GM20000 (cell line): ENCODE measurements around the gene ECSIT.
"Not testable (repeated sequence)": the region's sequence is repeated elsewhere in the genome, so short reads cannot be mapped to it uniquely, and the experiment has no call there.

Source experiments
- DNase-seq: peaks from one replicate; pipeline ENCODE4 v3.0.0; 2012; ENCODE audit warnings: low spot score
- TF ChIP-seq, protein P1 (sequence below): IDR thresholded peaks from 2 replicates; pipeline ENCODE4 v1.5.1; 2012; ENCODE audit warnings: mild to moderate bottlenecking, control low read depth; ENCODE audit errors: extremely low read depth, missing control alignments

ECSIT gene

GRCh38 chr19:11566164-11566563, 37.2 kb upstream of the ECSIT start:
- no peak for DNase-seq
- TF ChIP-seq, protein P1, sequence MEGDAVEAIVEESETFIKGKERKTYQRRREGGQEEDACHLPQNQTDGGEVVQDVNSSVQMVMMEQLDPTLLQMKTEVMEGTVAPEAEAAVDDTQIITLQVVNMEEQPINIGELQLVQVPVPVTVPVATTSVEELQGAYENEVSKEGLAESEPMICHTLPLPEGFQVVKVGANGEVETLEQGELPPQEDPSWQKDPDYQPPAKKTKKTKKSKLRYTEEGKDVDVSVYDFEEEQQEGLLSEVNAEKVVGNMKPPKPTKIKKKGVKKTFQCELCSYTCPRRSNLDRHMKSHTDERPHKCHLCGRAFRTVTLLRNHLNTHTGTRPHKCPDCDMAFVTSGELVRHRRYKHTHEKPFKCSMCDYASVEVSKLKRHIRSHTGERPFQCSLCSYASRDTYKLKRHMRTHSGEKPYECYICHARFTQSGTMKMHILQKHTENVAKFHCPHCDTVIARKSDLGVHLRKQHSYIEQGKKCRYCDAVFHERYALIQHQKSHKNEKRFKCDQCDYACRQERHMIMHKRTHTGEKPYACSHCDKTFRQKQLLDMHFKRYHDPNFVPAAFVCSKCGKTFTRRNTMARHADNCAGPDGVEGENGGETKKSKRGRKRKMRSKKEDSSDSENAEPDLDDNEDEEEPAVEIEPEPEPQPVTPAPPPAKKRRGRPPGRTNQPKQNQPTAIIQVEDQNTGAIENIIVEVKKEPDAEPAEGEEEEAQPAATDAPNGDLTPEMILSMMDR: no peak

DNA sequence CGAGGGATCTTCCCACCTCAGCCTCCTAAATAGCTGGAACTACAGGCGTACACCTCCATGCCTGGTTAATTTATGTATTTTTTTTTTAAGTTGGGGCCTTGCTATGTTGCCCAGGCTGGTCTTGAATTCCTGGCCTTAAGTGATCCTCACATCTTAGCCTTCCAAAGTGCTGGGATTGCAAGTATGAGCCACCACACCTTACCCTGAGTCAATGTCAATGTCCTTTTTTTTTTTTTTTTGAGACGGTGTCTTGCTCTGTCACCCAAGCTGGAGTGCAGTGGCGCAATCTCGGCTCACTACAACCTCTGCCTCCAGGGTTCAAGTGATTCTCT, 36.7 kb upstream of the ECSIT start:
- DNase-seq: not testable (repeated sequence)

DNA sequence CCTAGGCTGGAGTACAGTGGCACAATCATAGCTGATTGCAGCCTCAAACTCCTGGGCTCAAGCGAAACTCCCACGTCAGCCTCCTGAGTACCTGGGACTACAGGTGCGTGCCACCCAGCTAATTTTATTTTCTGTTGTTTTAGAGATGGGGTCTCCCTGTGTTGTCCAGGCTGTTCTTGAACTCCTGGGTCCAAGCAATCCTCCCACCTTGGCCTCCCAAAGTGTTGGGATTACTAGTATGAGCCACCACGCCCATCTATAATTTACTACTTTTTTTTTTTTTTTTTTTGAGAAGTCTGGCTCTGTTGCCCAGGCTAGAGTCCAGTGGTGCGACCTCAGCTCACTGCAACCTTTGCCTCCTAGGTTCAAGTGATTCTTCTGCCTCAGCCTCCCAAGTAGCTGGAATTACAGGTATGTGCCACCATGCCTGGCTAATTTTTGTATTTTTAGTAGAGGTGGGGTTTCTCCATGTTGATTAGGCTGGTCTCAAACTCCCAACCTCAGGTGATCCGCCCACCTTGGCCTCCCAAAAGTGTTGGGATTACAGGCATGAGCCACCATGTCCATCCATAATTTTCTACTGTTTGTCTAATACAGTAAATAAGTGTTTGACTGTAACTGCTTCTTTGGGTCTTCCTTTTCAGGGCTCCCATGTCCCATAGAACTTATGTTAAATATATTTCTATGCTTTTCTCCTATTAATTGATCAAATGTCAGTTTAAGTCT, 35.3 kb upstream of the ECSIT start:
- not testable (repeated sequence) for DNase-seq

DNA sequence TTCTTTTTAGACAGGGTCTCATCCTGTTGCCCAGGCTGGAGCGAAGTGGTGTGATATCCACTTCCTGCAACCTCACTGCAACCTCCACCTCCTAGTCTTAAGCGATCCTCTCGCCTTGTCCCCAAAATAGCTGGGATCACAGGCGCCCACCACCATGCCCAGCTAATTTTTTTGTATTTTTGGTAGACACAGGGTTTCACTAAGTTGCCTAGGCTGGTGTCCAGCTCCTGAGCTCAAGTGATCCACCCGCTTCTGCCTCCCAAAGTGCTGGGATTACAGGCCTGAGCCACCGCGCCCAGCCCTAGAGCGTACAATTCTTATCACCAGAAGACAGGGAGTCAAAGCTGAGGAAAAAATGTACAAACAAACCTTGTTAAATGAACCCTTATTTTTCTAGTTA, 34.6 kb upstream of the ECSIT start:
- no peak for DNase-seq
- TF ChIP-seq, protein P1: no peak

DNA sequence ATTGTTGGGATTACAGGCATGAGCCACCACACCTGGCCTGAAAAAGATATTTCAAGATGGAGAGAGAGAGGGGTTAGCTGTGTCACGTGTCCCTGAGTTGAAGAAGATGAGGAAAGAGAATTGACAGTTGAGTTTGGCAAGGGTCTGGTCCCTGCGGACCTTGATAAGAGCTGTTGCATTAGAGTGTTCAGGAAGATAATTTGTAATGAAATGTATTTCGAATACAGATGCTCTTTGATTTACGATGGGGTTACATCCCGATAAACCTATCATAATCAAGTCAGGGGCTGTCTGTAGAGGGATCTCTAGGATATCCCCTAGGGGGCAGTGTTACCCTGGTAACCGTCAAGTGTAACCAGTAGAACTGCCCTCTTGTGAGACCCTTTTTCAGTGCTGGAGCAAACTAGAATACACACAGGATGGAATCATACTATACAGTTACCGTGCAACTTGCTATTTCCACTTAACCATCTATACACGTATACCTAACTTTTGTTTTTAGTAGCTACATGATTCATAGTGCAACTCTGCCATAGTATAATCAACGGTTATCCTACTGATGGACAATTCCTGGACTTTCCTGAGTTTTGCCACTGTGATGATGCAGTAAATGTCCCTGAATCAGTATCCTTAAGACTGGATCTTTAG, 31.6 kb upstream of the ECSIT start:
- TF ChIP-seq, protein P1: no peak
- DNase-seq: peak; percentile 67

DNA sequence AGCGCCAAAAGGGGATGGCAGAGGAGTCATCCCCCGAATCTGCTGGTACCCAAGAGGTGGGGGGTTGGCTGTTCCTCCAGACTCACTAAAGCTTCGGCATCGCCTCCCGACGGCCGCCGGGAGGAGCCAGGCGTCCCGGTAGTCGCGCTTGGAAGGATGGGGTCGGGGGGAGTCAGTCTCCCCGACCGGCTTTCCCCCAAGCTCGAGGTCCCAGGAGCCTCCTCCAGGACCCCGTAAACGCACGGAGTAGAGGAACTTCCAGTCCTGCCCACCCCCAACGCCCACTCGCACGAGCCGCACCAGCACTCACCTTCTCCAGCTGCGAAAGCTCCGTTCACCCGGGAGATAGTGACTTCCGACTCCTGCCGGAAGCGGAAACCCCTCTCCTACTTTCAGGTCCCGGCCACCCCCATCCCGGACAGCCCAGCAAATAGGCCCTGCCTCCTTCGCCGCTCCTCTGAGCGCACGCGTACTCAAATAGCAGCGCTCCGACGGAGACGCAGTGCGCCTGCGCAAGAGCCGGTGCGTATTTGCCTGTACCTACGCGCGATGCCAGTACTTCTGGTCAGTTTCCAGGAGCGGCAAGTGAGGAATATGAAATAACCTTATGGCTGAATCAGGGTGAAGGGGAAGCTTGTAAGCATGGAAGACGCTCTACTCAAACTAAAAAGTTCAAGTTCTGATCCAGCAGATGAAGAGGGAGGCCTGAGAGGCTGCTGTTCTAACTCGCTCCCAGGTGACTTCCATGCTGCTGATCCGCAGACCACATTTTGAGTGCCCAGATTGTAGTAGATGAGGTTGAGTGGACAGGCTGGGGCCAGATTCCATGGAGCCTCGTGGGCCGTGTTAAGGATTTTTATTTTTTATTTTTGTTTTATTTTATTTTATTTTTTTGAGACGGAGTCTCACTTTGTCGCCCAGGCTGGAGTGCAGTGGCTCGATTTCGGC, 30.2 kb upstream of the ECSIT start, which contains the start of gene ELOF1:
TSS of gene ELOF1 (minus strand) at position 350 of the 948 bp plus-strand sequence. CDS start 4,883 bp downstream, outside the sequence.
- peak; percentile 96 for DNase-seq
- TF ChIP-seq, protein P1: peak; percentile 25

DNA sequence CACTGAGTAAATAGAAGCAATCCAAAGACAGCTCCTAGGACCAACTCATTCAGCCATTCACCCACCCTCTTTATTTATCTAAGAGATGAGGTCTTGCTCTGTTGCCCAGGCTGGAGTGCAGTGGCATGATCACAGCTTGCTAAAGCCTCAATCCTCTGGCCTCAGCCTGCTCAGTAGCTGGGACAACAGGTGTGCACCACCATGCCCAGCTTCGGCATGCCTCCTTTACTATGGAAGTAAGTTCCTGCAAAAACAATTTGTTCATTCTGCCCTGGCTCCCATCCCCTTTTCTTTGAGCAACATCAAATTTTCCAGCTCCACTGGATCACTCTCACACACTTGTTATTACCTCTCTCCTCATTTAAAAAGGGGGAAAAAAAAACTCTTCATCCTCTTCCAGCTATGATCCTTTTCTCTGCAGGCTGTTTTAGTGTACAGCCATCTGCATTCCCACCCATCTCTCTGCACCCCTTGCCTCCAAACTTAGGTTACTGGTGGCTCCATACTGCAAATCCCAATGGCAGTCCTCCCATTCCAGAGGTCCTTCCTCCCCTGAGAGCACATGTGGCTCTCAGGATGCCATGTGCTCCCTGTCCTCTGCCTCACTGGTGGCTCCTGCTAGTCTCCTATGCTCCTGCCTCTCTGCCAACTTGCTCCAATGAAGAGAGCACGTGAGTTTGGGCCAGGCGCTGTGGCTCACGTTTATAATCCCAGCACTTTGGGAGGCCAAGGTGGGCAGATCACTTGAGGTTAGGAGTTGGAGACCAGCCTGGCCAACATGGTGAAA, 27.9 kb upstream of the ECSIT start:
- TF ChIP-seq, protein P1: no peak

More for the DNA sequence above, 27.9 kb upstream of the ECSIT start:
- DNase-seq: no peak
